NCI-H2196 treated with DMSO at 0.1 percent for 48 hours (cell line): ENCODE data around the gene PAPOLB.

ENCODE experiments used
- DNase-seq: peaks from one replicate; lab custom pipeline; 2025; ENCODE audit not compliant: unreplicated experiment; lab: John Stamatoyannopoulos, UW

The PAPOLB gene

DNA sequence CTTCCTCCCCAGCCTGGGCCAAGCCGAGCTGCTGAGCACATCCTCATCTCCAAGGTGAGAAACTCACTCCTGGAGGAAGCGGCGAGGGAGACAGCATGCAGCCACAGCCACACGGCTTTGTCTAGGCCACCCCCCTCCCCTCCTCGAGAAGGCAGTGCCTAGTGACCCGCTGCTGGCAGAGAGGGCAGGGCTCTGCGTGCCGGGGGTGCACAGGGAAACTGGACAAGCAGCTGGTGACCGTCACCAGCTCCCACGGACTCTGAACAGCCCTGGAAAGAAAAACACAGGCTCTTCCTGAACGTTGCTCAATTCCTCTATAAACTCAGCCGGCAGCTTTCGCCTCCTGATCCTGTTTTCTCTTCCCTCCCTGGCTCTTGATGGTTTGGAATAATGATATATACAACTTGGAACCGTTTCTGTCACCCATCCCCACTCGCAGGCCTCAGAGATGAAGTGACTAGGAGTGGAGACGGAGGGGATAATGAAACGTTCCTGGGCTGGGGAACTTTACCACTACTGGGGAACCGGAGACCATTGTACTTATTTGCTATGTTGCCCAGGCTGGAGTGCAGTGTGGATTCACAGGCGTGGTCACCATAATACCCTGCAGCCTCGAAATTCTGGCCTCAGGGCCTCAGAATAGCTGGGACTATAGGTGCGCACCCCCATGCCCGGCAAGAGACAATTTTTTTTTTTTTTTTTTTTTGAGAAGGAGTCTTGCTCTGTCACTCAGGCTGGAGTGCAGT lies 19.3 kb downstream of the PAPOLB start:
- DNase-seq: no peak

DNA sequence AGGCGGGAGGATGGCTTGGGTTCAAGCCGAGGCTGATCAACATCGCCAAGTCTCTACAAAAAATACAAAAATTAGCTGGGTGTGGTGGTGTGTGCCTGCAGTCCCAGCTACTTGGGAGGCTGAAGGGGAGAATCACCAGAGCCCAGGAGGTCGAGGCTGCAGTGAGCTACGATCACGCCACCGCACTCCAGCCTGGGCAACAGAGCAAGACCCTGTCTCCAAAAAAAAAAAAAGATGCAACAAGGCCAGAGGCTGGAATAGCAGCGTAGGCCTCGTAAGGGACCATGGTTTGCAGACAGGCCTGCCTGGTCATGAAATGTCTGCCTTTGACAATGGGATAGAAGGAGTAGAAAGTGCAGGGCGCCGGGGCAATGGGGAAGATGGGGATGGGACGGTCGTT lies 20.0 kb downstream of the PAPOLB start:
- no peak for DNase-seq

DNA sequence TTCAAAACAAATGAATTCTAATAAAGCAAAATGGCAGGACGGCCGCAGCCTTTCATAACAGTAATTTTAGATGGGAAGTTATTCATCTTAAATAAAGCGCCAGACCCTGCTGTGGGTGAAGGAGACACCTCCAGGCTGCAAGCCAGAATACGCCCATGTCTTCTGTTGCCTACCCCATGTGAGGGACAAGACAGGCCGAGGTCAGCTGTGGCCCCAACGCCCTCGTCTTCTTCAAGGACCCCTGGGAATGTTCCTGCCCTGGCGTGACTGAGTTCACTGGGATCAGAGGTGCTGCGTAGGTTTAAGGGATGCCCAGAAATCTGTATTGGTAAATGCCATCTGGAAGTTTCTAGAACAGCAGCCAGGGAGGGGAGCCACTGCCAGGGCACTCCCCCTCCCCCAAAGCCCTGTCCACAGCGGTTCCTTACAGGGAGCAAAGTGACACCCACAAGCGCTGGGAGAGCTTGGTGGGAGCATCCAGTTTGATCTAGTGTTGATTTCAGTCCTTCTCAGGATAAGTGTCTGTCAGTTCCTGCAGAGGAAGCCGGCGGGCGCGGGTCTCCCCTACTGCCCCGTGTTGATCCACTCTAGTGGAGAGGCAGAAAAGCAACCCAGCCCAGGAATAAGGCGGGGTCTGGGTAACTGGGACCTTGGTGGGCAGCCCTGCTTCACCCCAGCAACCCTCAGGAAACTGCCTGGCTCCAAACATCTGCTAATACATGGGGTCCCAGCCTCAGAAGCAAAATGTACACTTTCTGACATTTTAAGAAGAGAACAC lies 20.6 kb downstream of the PAPOLB start:
- DNase-seq: no peak

DNA sequence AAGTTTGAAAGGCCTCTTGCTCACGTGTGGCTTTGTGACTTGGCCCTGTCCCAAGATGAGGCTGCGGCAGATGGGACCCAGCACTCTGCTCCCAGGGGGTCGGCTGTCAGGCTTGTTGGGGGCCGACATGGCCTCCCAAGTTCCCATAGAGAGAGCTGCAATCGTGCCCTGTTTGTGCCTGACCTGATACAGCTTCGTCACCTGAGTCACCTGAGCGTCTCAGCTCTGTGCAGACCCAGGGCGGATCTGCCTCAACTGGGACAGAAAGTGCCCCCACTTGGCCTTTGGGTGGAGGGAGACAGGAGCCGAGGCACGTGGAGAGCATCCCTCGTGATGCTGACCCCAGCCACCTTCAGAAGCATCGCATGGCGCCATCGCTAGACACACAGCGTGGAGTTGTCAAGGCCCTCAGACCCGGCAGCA lies 21.7 kb downstream of the PAPOLB start:
- DNase-seq: no peak

DNA sequence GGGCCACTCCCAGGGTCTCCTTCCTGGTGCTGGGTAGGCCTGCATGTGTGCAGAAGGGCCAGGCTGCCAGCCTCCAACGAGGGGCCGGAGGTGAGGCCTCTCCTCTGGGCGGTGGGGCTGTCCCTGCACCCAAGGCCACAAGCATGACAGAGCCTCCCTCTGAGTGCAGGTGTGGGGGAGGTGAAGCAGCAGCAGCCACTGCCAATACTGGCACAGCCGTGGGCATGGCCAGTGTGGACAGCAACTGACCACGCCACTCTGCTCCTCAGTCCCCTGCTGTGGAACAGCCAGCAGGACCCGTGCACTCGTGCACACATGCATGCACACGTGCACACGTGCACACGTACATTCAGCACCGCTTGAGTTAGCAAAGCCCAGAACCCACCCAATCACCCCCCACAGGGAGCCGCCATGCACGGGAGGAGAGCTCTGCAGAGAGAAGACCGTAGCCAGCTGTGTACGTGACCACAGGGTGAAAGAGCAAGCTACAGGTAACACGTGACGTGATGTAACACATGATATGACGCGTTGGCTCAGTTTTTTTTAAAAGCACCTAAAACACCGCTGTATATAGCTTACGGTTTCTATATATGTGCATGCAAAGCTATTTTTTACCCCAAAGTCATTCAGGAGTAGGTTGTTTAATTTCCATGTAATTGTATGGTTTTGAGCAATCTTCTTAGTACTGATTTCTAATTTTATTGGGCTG lies 23.1 kb downstream of the PAPOLB start:
- no peak for DNase-seq

DNA sequence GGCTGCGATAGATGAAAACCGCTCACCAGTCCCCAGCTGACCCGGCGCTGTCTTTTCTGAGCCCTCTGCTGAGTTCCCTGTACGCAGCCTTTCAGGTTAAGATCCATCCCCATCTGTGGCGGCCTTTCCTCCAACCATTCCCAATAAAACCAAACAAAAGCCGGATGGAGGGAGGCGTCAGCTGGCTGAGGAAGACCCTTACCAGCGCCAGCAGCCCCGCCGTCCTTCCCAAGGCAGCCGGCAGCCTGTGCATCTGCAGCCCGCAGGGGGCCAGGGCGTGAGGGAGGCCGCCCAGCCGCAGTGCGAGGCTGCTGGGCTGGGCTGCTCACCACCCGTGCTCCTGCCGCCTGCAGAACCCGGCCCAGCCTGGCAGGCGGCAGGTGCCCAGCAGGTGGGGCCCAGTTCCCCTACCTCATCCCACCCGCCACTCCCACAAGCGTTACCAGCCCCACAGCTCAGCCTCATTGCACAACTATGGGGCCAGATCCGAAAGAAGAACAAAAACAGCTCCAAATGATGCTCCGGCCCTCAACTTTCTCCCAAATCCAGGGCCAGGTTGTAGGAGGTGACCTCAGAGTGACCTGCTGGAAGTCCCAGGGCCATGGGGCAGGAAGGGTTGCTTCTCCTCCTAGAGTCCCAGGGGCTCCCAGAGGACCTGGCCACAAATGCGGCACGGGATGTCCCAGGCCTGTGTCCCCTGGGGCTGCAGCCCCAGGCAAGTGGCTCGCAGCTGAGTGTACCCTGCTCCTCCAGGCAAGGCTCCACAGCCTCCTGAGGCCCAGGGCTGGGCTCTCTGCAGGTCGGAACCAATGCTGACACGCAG lies 23.8 kb downstream of the PAPOLB start:
- DNase-seq: no peak

DNA sequence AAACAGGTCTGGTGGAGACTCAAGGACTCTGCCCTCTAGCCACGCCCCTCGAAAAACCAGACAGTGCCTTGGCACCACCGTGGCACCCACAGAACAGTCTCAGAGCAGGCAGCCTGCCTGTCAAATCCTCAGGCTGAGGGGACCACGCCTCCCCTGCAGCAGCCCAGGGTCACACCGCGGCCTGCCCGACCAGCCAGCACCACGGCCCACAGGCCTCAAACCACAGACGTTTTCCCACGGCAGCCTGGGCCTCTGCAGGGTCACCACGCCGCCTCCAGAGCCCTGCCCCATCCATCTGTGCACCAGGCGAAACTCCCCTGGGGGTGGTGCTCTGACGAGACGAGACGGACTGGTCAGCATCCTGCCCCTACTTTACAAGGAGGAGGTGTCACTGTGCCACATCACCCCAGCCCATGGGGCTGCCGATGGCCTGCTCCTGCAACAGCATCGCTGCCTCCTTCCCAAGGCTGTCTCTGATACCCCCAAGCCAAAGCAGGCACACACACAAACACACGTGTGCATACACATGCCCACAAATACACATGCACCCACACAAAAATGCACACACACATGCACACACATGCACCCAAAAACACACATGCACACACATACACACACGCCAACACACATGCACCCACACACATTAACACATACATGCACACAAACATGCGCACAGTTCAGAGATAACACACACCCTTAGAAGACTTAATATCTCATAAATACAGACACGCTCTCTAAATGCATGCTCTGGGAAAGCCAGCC lies 24.6 kb downstream of the PAPOLB start:
- DNase-seq: no peak

DNA sequence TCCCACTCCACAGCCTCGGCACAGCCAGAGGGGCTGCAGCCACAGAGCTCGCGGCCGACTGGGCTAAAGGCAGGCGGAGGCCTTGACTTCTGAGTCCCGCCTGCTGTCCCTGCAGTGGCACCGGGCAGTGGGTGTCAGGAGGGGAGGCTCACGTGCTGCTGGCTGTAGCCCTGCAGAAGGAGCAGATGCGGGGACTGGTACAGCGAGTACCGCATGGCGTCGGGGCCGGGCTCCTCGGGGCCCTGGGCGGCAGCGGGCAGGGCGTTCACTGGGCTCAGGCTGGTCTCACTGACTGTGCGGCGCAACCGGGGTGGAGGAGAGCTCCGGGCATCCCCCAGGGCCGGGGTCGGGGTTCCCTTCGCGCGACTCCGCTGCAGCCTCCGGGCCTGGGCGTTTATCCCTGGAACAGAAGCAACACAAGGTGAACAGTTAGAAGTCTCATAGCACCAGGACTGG lies 25.6 kb downstream of the PAPOLB start:
- no peak for DNase-seq

DNA sequence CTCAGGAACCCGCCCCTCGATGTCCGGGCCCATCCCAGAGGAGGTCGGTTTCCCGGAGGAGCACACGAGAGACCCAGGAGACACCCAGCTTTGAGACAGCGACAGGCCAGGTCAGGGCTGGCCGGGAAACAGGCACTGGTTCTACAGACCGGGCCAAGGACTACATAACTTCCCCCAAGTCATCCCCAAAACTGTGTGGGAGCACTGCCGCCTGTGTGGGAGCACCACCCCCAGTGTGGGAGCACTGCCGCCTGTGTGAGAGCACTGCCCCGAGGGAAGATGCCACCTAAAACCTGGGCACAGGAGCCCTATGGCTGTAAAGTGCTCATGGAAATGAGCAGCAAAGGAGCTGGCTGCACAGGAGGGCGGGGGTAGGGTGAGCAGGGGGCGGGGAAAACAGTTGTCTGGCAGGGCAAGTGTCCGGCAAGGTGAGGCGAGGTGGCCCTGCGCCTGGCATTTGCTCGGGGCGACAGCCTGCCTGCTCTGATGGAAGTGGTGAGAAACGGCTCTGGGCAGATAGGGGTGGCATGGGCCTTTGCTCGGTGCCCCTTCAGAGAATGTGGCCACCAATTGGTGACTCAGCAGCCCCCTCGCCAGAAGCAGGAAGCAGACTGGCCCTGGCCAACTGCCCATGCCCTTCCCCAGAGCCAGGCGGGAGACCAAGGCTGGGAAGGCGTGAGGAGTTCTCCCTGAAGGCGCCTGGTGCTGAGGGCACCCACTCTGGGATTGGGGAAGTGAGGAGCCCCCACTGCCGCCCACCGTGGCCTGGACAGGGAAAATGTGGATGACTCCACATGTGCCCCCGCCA lies 26.2 kb downstream of the PAPOLB start:
- no peak for DNase-seq

DNA sequence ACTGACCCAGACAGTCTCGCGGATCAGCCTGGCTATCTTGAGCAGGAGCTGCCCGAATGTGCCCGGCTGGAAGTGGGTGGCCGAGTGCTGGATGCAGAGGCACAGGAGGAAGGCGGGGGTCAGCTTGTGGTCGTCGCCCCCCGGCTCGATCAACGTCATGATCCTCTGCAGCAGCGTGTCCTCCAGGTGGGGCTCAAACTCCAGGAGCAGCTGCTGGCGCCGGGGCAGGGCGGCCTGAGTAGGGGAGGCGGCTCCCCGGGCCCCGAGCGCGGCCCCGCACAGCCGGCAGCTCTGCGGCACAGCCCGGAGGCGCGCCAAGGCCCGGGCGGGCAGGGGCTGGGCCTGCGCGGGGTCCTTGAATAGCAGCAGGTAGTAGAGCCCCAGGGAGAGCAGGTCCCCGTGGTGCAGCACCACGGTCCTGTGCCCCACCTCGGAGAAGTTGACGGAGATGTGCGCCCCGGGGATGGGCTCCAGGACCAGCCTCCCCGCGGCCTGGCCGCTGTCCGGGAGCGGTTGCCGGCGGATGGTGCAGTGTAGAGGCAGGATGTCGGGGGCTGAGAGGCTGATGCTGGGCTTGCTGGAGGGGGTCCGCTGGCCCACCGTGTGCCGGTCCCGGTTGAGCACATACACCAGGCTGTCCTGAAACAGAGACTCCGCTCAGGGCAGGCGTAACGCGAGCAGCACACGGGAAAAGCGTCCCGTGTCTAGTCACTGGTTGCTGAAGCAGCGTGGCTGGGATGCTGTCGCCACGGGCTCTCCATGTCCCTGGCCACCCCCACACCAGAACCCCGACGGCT lies 27.0 kb downstream of the PAPOLB start:
- no peak for DNase-seq

DNA sequence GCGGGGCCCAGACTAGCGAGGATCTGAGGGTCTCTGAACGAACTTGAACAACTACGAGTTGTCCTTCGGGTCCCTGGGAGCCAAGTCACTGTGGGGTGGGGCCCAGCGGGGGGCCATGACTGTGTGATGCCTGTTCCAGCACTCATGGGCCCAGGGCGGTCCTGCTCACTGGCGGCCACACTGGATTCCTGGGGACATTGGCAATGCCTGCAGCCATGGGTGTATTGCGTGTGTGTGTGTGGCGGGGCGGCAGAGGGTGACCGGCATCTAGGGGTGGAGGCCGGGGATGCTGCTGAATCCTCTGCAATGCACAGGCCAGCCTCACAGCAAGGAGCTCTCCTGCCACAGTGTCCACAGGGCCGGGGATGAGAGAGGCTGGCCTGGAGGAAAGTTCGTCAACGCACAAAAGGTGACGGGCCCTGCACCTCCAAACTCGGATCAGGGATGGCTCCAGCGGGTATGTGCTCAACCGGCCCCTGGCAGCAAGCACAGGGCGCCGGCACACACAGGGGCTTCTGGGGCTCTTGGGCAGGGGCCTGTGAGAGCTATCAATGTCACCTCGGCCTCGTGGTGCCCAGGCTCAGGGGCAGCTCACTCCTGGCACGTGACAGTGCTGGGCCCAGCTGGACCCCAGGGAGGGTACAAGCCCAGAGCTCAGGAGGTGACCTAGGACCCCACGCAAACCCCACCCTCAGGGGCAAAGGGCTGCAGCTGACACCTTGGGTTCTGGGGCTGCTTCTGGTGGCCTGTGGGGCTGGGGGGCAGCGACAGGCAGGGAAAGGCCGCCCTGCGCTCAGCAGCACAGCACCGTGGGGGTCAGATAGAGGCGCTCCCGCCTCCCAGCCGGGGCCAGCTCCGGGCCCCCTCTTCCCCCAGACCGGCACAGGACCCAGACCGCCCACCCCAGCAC lies 27.9 kb downstream of the PAPOLB start:
- no peak for DNase-seq

DNA sequence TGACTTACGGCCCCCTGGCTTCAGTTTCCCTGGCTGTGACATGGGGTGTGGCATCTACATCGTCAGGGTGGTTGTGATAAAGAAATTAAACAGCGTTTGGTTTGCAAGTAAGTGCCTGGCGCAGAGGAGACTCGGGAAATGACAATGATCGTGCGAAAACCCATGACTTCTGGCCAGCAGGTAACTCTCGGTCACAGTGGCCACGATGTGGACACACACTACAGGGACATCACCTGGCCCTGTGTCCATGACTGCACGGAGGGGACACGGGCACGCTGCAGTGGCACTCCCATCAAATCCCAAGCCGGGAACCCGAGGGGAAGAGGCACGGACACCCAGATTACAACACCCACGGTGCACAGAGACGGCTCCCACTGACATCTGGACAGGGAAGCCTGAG lies 28.7 kb downstream of the PAPOLB start:
- DNase-seq: no peak

DNA sequence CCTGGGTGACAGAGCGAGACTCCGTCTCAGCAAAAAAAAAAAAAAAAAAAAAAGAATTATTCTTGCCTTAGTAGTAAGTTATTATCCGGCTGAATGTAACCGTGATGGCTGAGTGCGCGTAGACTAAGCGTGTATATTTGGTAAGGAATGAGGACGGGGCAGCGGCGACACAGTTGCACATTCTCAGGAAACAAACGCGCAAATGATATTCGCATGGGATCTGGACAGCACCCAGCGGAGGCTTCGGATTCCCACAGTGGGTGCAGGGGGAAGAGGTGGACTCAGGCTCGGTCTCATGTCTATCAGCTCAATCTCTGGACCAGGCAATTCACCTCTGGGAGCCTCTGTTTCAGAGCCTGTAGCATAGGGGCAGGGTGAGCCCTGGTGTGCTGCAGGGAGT lies 29.1 kb downstream of the PAPOLB start:
- no peak for DNase-seq

DNA sequence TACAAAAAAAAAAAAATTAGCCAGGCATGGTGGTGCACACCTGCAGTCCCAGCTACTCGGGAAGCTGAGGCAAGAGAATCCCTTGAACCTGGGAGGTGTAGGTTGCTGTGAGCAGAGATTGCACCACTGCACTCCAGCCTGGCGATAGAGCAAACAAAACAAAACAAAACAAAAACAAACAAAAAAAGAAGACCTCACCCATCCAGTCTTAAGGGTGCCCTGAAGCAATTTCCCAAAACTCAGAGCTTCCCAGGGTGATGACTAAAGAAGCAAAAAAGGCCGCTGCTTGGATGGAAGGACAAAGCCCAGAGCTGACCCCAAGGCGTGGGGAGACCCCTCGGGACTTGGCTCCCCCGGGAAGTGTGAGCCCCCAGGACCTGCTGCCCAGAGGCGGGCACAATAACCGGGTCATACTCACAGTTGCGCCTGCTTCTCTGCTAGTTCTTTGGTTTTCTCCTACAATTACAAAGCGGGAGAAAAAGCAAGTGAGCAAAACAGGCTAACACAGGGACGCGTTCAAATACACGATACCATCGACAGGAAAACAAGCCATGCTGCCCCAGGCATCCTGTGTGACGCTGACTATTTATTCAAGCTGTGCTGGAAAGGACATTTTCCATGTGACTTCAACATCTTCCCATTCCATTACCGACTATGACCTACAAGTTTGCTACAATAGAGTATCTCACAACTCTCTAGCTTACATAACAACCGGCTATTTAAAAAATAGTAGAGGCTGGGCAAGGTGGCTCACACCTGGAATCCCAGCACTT lies 29.9 kb downstream of the PAPOLB start:
- no peak for DNase-seq

DNA sequence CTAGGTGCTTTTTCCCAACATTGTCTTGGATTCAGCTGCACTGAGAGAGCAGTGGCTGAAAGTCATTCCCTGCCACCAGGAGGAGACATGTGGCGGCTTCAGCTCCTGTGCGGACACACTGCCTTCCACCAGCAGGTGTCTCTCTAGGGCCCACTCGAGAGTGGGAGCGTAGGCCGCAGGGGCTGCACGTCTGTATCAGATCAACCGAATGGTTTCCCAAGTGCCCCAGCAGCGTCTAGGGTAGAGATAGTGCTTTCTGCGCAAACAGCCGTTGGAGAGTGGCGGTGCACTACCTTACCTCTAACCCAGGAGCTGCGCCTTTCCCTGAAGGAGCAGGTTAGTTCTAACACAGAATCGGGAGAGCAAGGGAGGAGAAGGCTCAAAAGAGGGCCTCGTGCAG lies 31.7 kb downstream of the PAPOLB start:
- DNase-seq: peak; percentile 4

DNA sequence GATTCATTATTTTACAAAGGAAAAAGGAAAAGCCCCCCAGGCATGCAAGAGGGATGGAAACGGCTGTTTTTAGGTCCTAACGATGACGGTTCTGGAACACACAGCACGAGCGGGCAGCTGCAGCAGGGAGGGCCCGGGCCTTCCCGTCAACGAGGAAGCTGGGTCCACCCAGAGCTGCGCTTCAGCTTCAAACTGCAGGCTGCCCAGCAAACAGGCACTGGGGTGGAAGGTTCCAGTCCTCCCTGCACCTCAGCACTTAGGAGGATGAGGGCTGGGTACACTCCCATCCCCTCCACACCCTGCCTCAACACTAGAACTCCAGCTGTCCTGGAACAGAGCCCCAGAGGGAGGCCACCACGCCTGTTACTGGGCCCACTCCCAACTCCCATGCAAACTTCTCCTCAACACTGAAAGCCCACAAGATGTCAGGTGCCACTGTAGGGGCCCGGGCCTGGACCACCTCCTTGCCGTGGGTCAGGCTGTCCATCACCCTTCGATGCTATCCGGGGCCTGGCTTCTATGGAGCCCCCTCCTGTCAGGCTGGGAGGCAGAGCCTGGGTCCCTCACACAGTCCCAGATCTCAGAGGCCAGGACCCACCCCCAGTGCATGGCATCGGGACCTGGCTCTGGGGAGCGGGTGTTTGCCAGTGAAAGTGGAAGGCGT lies 33.0 kb downstream of the PAPOLB start:
- no peak for DNase-seq
